Right cardiac atrium (tissue), 5 donors: ENCODE measurements around the gene ARPC2. TPM values are rescaled to one million over a fixed set of nuclear protein-coding genes. Genes with fewer than 3 reads are reported as not detected.

ENCODE experiments used
- ATAC-seq, 2 donors: fragments of 200-7000 bp; cut with Tn5 transposase; one replicate each; pipeline versions ENCODE4 v1.8.0 to v1.9.1; 2020; ENCODE audit warnings: moderate library complexity in 2 of 2, mild to moderate bottlenecking in 1 of 2
- DNase-seq, 3 donors: peaks; one replicate each; pipeline ENCODE4 v3.0.0-alpha.2; 2020
- H3K27ac ChIP-seq: one replicate; pipeline ENCODE4 v1.5.1; 2013; ENCODE audit warnings: mild to moderate bottlenecking, low read length, control low read depth, moderate library complexity
- H3K27me3 ChIP-seq: one replicate; pipeline ENCODE4 v1.6.1; 2013; ENCODE audit not compliant: control insufficient read depth, insufficient read depth
- H3K4me1 ChIP-seq: one replicate; pipeline ENCODE4 v1.6.1; 2013; ENCODE audit warnings: low read length; ENCODE audit not compliant: control insufficient read depth, insufficient read depth
- H3K4me3 ChIP-seq: one replicate; pipeline ENCODE4 v1.5.1; 2013; ENCODE audit warnings: low read length, control low read depth
- H3K9me3 ChIP-seq: one replicate; pipeline ENCODE4 v1.6.1; 2013; ENCODE audit warnings: low read length; ENCODE audit not compliant: control insufficient read depth
- WGBS: extraction: QIAGEN DNeasy Blood & Tissue Kit; methylation state at CpG from one replicate; pipeline ENCODE4 v1.1.7; 2013; 5-methylcytosine and 5-hydroxymethylcytosine counted together
- intact Hi-C, 4 donors: fragments of 100-400 bp; cut with DNase I; formaldehyde crosslinking; loops; one replicate each; pipeline versions ENCODE4 v1.11.0 to v1.14.0; 2022 to 2023
- polyA plus RNA-seq: library from polyadenylated mRNA; stranded (reverse); fragments of 200-250 nt; gene quantifications from one replicate; pipeline ENCODE4 v1.2.3, GENCODE V29; 2013
- total RNA-seq, 4 donors: library from RNA; stranded (reverse); fragmentation: NEBNext Ultra II Directional; extraction: Animal tissue kit (Norgen Biotek cat#: 25700); gene quantifications; one replicate each; pipeline ENCODE4 v1.2.1, GENCODE V29; 2021
- donor health status: healthy with polysubstance abuse.
- donor health status: DM: no; HTN: yes; CAD: no.
- donor health status: DM: no; HTN: no; CAD: no.
- donor health status: DM: no; HTN: yes; CAD: no; lungs with severe emphysema.
- donor health status: DM: yes; HTN: yes; CAD: no.

The ARPC2 gene
- total and polyA plus RNA-seq, 5 donors = 110 to 161 (median 132) TPM

DNA sequence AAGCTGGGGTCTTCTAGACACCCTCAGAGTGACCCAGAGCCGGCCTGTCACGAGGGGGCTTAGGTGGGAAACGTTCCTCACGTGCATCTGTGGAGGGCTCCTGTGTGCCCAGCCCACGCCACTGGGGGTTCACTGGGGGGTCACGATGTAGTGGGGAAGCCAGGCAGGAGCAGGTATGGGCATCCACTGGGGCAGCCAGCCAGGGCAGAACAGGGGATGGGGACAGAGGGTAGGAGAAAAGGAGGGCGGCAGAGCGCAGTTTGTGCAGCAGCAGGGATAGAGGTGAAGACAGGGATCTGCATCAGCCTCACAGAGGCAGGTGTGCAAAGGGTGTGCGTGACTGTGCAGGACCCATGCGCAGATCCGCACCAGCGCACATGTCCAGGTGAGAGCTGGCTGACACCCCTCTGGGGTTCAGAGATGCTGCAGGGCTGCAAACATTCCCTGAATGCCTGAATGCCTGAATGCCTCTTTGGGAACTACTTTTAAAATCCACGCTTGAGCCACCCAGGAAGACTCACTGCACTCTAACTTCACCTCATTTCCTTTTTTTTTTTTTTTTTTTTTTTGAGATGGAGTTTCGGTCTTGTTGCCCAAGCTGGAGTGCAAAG is 63.4 kb downstream of the ARPC2 start:
- WGBS = 91% methylated on average over 14 of the region's 14 CpGs
- intact Hi-C loops = no loop called here

GRCh38 chr2:218281449-218281848 is 64.5 kb downstream of the ARPC2 start:
- Histone ChIP-seq H3K27ac (peak overlapping the region; percentile 69), H3K4me3 (no peak overlapping the region), H3K4me1 (peaks cover 27% of the 10 kb centered on the region), H3K9me3 (no peaks in the 10 kb centered on the region), H3K27me3 (no peaks in the 10 kb centered on the region)
- ATAC-seq = no peak
- no peak for DNase-seq
- 49% methylated on average over 3 of the region's 3 CpGs for WGBS
- intact Hi-C loops = no loop called here

More for the DNA sequence above, 63.4 kb downstream of the ARPC2 start:
- ATAC-seq = no peak
- no peaks in the 10 kb centered on the region for H3K27me3 ChIP-seq
- H3K9me3 ChIP-seq = no peaks in the 10 kb centered on the region
- no peak overlapping the region for H3K27ac ChIP-seq
- peaks cover 19% of the 10 kb centered on the region for H3K4me1 ChIP-seq
- H3K4me3 ChIP-seq = no peak overlapping the region
- DNase-seq = peak in 1 of 3 donors; percentile 55

DNA sequence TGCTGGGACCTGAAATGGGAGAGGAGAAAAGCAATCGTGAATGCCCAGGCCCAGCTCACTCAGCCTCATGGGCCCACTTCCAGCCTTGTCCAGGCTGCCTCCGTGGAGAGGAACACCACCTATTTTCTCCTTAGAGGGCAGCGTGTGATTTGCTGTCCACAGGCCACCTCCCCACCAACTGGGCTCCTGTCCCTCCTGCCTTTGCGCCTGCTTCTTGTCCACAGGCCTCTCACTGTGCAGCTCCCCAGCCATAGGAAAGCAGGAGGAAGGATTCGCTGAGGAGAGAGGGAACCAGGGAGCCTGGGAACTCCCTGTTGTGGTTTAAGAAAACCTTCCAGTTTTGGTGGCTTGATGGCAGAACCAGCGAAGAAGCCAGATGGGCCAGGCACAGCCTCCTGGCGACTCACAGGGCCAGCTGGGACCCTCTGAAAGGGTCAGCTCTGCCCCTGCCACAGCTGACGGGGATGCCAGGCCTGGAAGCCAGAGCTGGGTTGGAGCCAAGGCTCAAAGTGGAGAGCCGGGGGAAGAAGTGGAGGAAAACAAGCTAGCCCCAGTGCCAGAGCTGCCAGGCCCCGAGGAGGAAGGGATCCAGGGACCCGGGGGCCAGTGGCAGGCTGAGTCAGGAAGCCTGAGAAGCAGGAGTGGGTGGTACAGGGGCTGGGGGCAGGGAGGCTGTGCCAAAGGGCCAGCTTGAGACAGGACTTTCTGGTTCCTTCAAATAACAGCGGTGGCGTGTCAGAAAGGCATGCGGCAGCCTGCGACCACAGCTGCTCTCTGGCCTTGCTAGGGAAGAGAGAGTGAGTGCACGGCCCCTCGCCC is 65.4 kb downstream of the ARPC2 start:
- 52% methylated on average over 17 of the region's 17 CpGs for WGBS
- Histone ChIP-seq H3K9me3 (no peaks in the 10 kb centered on the region), H3K4me1 (peaks cover 29% of the 10 kb centered on the region), H3K4me3 (no peak overlapping the region), H3K27me3 (no peaks in the 10 kb centered on the region), H3K27ac (peak overlapping the region; percentile 69)
- DNase-seq (peak in 2 of 3 donors; percentile 60 to 71), ATAC-seq (no peak)
- intact Hi-C loops = no loop called here

GRCh38 chr2:218284106-218284811 is 67.3 kb downstream of the ARPC2 start:
- WGBS = 64% methylated on average over 16 of the region's 16 CpGs
- Histone ChIP-seq H3K9me3 (no peaks in the 10 kb centered on the region), H3K27me3 (no peaks in the 10 kb centered on the region), H3K4me1 (peaks cover 32% of the 10 kb centered on the region), H3K27ac (peak overlapping the region; percentile 8), H3K4me3 (no peak overlapping the region)
- DNase-seq = peak; percentile 68 to 70 (median 69)
- intact Hi-C loops = no loop called here
- peak in 1 of 2 donors; percentile 4 for ATAC-seq

GRCh38 chr2:218285604-218286003 is 68.6 kb downstream of the ARPC2 start:
- DNase-seq (peak; percentile 76 to 85 (median 82)), ATAC-seq (peak; percentile 7 to 31)
- Histone ChIP-seq H3K27ac (peak overlapping the region; percentile 100), H3K27me3 (no peaks in the 10 kb centered on the region), H3K9me3 (no peaks in the 10 kb centered on the region), H3K4me3 (no peak overlapping the region), H3K4me1 (peaks cover 39% of the 10 kb centered on the region)
- WGBS = 22% methylated on average over 6 of the region's 6 CpGs
- intact Hi-C loops = no loop called here

GRCh38 chr2:218286570-218287459 is 69.8 kb downstream of the ARPC2 start:
- Histone ChIP-seq H3K27ac (peak overlapping the region; percentile 100), H3K4me1 (peaks cover 42% of the 10 kb centered on the region), H3K9me3 (no peaks in the 10 kb centered on the region), H3K27me3 (no peaks in the 10 kb centered on the region), H3K4me3 (peak overlapping the region; percentile 29)
- DNase-seq (peak; percentile 92 to 96 (median 93)), ATAC-seq (peak; percentile 89 to 90)
- intact Hi-C loops = no loop called here
- 2% methylated on average over 11 of the region's 11 CpGs for WGBS

DNA sequence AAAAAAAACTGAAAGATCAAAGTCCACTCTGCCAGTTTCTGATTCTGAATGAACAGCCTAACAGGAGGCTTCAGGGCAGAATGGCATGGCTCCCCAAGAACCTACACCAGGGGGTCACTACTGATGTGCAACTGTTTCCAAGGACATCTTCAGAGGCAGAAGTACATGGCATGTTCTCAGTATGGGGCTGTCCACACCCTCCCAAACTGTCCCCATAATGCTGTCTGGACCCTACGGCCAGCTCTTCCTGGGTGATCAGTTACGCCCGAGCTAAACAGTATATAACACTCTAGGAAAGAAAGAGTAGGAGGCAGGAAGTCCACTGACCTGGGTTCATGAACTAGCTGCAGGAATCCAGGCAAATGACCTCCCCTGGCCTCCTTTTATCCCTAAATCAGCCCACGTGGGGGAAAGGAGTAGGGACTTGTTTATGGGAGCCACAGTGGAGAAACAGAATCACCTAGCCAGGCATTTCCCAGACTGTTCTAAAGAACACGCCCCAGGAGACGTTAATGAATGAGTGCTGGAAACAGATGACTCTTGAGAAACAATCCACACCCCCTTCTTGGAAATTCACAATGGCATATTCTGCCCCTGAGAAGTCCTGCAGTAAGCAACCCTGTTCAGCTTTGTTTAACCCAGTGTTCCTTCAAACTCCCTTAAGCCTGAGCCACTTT is 72.8 kb downstream of the ARPC2 start:
- H3K9me3 ChIP-seq = no peaks in the 10 kb centered on the region
- intact Hi-C loops = loop anchor here (5.0 to 10.0 kb wide), 4 partner anchors 105 to 358 kb away; partner anchors contain the start of gene CTDSP1 (in 4 of the 4)
- H3K27me3 ChIP-seq = no peaks in the 10 kb centered on the region
- peak overlapping the region; percentile 86 for H3K27ac ChIP-seq
- WGBS = 35% methylated on average over 6 of the region's 6 CpGs
- ATAC-seq (peak in 1 of 2 donors; percentile 5), DNase-seq (peak in 1 of 3 donors; percentile 24)
- H3K4me1 ChIP-seq = peaks cover 26% of the 10 kb centered on the region
- peak overlapping the region; percentile 48 for H3K4me3 ChIP-seq

DNA sequence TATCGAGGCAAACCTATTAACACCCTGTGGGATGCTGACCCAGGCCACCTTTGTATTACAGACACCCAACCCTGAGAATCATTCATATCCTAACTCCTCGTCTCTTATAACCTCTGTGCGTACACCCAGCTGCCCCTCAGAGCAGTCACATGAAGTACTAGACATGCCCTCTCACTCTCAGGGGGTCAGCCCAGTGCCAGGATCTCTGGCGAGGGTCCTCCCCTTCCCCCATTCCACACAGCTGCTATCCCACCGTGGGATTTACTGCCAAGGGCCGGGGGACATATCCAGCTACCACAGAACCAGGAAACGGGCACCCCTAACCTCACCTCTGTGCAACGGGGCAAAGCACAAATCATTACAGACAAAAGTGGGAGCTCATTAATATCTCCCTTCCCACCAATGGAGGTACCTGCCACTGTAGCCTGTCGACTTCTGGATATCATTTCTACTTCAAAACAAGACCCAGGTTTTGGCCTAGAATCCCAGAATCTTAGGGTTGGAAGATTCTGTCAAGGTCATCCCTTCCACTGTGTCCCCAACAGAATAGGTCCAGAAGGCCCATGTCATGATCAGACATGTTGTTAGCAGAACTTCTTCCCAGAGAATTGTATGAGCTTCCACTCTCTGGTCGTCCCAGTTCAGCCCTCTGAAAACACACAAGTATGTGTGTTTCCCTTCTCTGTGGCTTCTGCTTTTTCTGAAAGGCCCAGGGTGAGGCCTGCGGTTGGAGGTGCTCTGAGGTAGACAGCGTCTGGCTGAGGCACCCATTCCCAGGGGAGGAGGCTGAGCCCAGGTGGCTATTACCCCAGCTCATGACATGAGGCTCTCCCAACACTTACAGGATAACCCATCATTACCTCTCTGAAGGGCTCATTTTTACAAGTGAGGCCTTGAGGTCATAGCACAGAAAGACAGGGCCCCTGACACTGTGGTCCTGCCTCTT is 73.6 kb downstream of the ARPC2 start:
- no peaks in the 10 kb centered on the region for H3K27me3 ChIP-seq
- peak overlapping the region; percentile 48 for H3K4me3 ChIP-seq
- no peaks in the 10 kb centered on the region for H3K9me3 ChIP-seq
- peak overlapping the region; percentile 86 for H3K27ac ChIP-seq
- ATAC-seq (no peak), DNase-seq (peak in 2 of 3 donors; percentile 53 to 64)
- intact Hi-C loops = loop anchor here (5.0 to 10.0 kb wide), 4 partner anchors 104 to 357 kb away; partner anchors contain the start of gene CTDSP1 (in 4 of the 4)
- peaks cover 21% of the 10 kb centered on the region for H3K4me1 ChIP-seq
- WGBS = 40% methylated on average over 12 of the region's 12 CpGs
